H7 (cell line): ENCODE results near the gene ZFP28. TPM values are rescaled to one million over a fixed set of nuclear protein-coding genes. Genes with fewer than 3 reads are reported as not detected.

Experiments
- DNase-seq: peaks from one replicate; pipeline ENCODE4 v3.0.0; 2012
- H3K27me3 ChIP-seq: 2 replicates; pipeline ENCODE4 v1.6.0; 2011; ENCODE audit warnings: mild to moderate bottlenecking, low read length; ENCODE audit not compliant: control insufficient read depth, insufficient read depth
- H3K36me3 ChIP-seq: replicated peaks from 2 replicates; pipeline ENCODE4 v1.5.1; 2011; ENCODE audit warnings: low read length; ENCODE audit not compliant: control insufficient read depth, insufficient read depth
- H3K4me3 ChIP-seq: 2 replicates; pipeline ENCODE4 v1.5.1; 2011; ENCODE audit warnings: low read depth, mild to moderate bottlenecking, control low read depth, low read length, moderate library complexity; ENCODE audit not compliant: insufficient read depth
- total RNA-seq: library from RNA; depleted of rRNA; stranded (reverse); fragments of >200 nt; shearing (Covaris generic); gene quantifications from 2 replicates; pipeline ENCODE4 v1.2.3, GENCODE V29; 2014

Gene ZFP28
- total RNA-seq, 1 experiment from 2014 or later, result 0.52 TPM

GRCh38 chr19:56567274-56568120 lies 28.7 kb downstream of the ZFP28 start, which contains the start of gene ZNF470:
Gene ZNF470 (plus strand): TSS chr19:56567468. CDS start chr19:56570312, 2,844 bp downstream.
- Histone ChIP-seq H3K36me3 (peaks cover 8% of the 10 kb centered on the region), H3K4me3 (peak within 1 kb of the TSS; percentile 83), H3K27me3 (no peaks in the 10 kb centered on the region)
- peak; percentile 94 for DNase-seq

- no peak for DNase-seq
- H3K4me3 ChIP-seq, result no peak overlapping the region
- H3K27me3 ChIP-seq, result no peaks in the 10 kb centered on the region
- peaks cover 21% of the 10 kb centered on the region for H3K36me3 ChIP-seq
Observed at GRCh38 chr19:56572589-56572988, 33.8 kb downstream of the ZFP28 start.

GRCh38 chr19:56573914-56574313 lies 35.2 kb downstream of the ZFP28 start:
- no peak overlapping the region for H3K4me3 ChIP-seq
- no peak for DNase-seq
- H3K36me3 ChIP-seq, result peaks cover 23% of the 10 kb centered on the region
- no peaks in the 10 kb centered on the region for H3K27me3 ChIP-seq

- H3K27me3 ChIP-seq, result no peaks in the 10 kb centered on the region
- no peak for DNase-seq
- H3K36me3 ChIP-seq, result peaks cover 15% of the 10 kb centered on the region
- no peak overlapping the region for H3K4me3 ChIP-seq
Observed at GRCh38 chr19:56577719-56578602, 39.2 kb downstream of the ZFP28 start.

- Histone ChIP-seq H3K4me3 (peak overlapping the region; percentile 80; the same call in 1 of the 2 replicates), H3K27me3 (no peaks in the 10 kb centered on the region), H3K36me3 (no peaks in the 10 kb centered on the region)
- DNase-seq, result no peak
Observed at GRCh38 chr19:56594446-56594782, 55.7 kb downstream of the ZFP28 start.

- no peaks in the 10 kb centered on the region for H3K36me3 ChIP-seq
- peak; percentile 98 for DNase-seq
- no peaks in the 10 kb centered on the region for H3K27me3 ChIP-seq
- H3K4me3 ChIP-seq, result peak within 1 kb of the TSS; percentile 80
Observed at GRCh38 chr19:56594783-56595547, 56.2 kb downstream of the ZFP28 start, which contains the start of gene ZNF71. Gene ZNF71 (plus strand): TSS chr19:56595302. CDS start chr19:56601559, 6,257 bp downstream.

GRCh38 chr19:56595548-56595899 lies 56.8 kb downstream of the ZFP28 start:
- no peak for DNase-seq
- H3K36me3 ChIP-seq, result no peaks in the 10 kb centered on the region
- no peaks in the 10 kb centered on the region for H3K27me3 ChIP-seq

GRCh38 chr19:56596676-56597075 lies 57.9 kb downstream of the ZFP28 start:
- no peak for DNase-seq
- Histone ChIP-seq H3K27me3 (no peaks in the 10 kb centered on the region), H3K4me3 (no peak overlapping the region), H3K36me3 (peaks cover 5% of the 10 kb centered on the region)

More at GRCh38 chr19:56595548-56595899, 56.8 kb downstream of the ZFP28 start:
- peak overlapping the region; percentile 80 for H3K4me3 ChIP-seq

- H3K36me3 ChIP-seq, result peaks cover 6% of the 10 kb centered on the region
Observed at GRCh38 chr19:56597696-56598095, 58.9 kb downstream of the ZFP28 start.

GRCh38 chr19:56601375-56601774 lies 62.6 kb downstream of the ZFP28 start:
- DNase-seq, result no peak
- H3K4me3 ChIP-seq, result no peak overlapping the region
- H3K36me3 ChIP-seq, result peaks cover 6% of the 10 kb centered on the region
- H3K27me3 ChIP-seq, result no peaks in the 10 kb centered on the region

More at GRCh38 chr19:56597696-56598095, 58.9 kb downstream of the ZFP28 start:
- no peaks in the 10 kb centered on the region for H3K27me3 ChIP-seq
- no peak overlapping the region for H3K4me3 ChIP-seq
- no peak for DNase-seq

GRCh38 chr19:56603829-56604228 lies 65.1 kb downstream of the ZFP28 start:
- H3K27me3 ChIP-seq, result no peaks in the 10 kb centered on the region
- peaks cover 6% of the 10 kb centered on the region for H3K36me3 ChIP-seq
- no peak for DNase-seq
- H3K4me3 ChIP-seq, result no peak overlapping the region
